NCI-H2107 treated with DMSO at 0.1 percent for 48 hours (cell line): ENCODE measurements around the gene PFDN2.

ENCODE experiments used
- DNase-seq: peaks from one replicate; lab custom pipeline; 2025; ENCODE audit not compliant: unreplicated experiment; lab: John Stamatoyannopoulos, UW

PFDN2 gene

DNA sequence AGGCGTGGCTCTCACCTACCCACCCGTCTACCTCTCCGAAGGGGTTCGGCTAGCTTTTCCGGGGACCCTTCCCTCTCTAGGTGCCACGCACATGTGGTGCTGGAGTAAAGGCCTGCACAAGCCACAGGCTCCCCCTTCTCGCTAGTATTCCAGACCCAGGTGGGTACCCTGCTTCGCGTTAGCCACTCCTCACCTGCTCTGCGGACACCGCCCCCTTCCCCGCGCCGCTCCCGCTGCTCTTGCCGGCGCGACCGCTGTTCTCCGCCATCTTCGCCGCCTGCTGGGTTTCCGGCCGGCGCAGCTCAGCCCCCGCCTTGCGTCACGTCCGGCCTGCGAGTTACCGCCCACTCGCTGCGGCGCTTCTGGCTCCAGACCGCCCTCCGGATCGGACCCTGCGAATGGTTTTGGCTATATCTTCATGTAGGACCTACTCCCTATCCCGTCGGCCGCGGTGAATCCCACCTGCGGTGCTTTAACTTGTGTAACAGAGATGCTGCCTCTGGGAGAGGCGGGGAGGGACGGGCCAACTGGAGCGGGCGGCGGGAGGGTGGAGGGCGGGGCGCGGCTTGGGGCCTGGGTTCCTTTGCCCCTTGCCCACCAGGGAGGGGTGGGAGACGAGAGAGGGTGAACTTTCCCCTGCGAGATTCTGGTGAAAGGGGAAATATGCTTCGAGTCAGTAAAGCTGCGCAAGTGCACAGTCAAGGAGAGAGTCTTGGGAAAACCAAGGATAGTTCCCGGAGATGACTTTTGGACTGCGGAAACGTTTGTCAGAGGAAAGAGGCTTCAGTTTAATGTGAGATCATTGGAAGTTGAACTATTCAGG lies at the start of gene PFDN2, which contains the start of gene NIT1:
TSS of gene PFDN2 (minus strand) at position 279 of the 823 bp plus-strand sequence. CDS start at position 268, 11 bp downstream.
TSS of gene NIT1 (plus strand) at position 347 of the 823 bp plus-strand sequence. CDS start at position 419, 72 bp downstream.
- DNase-seq: peak; percentile 82

GRCh38 chr1:161166669-161167548 lies 49.1 kb upstream of the PFDN2 start:
- DNase-seq: no peak

DNA sequence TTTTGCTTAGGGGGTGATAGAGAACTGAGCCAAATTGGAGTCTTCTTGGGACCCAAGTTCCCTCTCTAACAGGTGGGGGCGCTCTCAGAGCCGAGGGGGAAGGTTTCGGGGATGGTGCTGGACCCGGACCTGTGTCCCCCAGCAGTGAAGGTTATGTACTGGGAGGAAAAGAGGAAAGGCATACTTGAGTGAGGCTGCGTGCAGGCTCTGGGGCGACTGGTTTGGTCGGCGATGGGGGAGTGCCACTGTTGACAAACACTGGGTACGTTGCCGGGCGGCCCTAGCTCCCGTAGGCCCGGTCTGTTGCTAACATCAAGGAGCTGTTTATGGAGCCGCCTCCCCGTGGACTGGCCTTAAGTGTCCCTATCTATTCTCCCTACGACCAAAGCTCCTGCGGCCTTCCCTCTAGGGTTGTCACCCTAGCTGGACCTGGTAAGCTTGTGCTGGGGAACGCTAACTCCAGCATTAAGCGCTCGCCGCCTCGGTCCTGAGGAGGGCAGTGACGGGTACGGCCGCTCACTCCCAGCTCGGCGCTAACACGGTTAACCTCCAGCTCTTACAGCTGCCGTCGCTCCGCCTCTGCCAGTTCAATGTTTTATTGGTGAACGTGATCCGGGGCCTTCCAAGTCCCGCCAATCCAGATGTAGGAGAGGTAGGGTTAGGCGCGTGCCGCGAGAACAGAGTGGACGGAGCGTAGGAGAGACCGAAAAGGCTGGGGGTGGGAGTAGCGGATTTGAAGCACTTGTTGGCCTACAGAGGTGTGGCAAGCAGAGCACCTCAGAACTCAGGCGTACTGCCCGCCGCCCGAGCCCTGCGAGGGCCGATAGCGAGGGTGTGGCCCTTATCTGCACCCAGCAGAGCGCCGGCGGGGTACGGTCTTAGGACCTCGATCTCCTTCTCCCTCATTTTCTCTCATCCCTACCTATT lies 48.2 kb upstream of the PFDN2 start, which contains the start of gene PPOX:
TSS of gene PPOX (plus strand) at position 685 of the 927 bp plus-strand sequence. CDS start 422 bp downstream, outside the sequence.
- DNase-seq: peak; percentile 99

DNA sequence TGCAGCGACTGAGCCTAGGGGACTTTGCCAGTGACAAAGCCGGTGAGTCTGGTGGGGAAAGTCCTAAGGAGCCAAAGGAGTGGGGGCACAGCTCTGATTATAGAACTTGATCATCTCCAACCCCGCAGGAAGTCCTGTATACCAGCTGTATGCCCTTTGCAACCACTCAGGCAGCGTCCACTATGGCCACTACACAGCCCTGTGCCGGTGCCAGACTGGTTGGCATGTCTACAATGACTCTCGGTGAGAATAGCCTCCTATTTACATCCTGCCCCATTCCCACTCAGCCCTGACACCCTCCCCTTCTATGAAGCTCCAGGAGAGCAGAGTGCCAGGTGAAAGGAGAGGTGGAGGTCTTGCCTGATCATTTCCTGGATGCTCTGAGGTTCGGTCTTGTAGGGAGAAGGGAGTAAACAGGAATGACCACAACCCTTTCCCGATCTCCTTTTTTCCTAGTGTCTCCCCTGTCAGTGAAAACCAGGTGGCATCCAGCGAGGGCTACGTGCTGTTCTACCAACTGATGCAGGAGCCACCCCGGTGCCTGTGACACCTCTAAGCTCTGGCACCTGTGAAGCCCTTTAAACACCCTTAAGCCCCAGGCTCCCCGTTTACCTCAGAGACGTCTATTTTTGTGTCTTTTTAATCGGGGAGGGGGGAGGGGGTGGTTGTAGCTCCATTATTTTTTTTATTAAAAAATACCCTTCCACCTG lies 47.2 kb upstream of the PFDN2 start:
- no peak for DNase-seq

- no peak for DNase-seq
Measured at GRCh38 chr1:161163793-161164192, 46.0 kb upstream of the PFDN2 start.

DNA sequence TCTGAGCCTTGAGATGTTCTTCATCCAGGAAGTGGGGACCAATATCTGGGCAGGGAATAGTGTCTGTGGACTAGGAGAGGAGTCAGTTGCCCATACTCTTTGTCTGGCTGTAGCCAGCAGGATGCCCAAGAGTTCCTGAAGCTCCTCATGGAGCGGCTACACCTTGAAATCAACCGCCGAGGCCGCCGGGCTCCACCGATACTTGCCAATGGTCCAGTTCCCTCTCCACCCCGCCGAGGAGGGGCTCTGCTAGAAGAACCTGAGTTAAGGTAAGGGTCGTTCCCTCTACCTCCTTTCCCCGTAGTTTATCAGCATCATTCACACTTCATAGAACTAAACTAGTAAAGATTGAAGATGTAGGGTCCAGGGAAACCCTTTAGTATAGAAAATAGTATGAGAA lies 45.0 kb upstream of the PFDN2 start:
- no peak for DNase-seq

GRCh38 chr1:161162052-161162451 lies 44.2 kb upstream of the PFDN2 start:
- DNase-seq: no peak

DNA sequence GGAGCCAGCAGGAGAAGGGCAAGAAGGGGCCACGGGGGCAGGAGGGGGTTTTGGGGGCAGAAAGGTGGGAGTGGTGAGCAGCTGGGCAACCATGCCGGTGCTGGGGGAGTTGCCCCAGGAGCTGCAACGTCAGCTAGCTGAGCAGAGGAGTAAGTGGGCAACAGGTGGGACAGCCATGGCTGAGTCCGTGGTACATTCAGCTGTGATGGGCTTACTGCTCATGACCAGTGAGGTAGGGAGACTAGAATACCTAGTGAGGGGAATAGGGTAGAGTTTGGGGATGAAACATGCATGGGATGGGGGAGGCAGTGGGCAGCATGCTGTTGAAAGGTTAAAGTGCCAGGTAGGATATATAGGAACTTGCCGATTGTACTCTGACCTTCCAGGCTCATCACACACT lies 43.8 kb upstream of the PFDN2 start:
- no peak for DNase-seq

- DNase-seq: no peak
Measured at GRCh38 chr1:161160671-161161145, 42.9 kb upstream of the PFDN2 start.

DNA sequence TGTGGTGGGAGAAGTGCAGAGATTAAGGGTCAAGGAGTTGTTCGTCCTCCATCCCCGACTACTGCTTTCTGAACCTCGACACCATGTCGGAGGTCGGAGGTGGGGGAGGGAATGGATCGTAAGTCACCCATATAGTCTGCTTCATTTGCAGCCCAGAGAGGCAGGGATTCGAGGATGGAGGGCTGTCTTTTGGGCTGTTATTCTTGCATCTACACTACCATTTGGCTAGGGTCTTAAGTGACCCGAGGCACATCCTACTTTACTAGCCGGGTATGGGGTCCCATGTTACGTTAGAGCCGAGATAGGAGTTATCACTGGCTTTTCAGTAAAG lies 42.0 kb upstream of the PFDN2 start:
- DNase-seq: no peak

DNA sequence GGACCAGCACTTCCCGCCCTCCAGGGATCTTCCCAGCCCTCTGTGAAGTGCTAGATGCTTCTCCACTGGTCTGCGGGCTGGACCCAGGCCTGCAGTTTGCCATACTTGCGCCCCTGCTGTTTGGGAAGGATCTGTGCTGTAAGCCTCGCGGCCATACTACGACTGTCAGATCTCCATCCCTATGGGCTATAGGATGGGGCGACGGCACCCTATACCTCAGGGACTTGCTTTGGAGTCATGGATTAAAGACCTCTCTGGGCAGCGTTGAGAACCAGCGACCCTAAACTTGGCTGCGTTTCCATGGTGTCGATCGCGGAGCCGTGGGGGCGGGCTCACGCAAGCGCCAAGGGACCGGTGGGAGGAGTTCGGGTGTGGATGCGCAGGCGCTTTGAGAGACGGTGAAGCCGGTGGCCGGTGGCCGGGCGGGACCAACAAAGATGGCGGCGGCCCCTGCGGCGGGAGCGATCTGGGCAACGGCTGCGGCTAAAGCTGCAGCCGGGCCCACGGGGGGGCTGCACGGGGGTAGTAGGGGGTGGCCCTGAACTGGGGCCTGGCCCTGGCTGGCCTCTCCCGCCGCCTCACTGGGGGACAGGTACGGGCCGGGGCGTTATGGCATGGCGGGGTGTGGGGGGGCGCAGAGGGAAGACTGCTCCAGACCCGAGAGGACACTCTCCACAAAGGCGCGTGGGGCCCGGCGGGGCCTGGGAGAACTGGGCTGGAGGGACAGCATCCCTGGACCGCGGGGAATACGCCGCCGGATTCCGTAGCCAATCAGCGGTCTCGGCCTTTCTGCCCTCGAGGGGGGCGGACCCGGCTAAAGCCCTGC lies 41.5 kb upstream of the PFDN2 start, which contains the start of gene USP21:
TSS of gene USP21 (plus strand) at position 414 of the 826 bp plus-strand sequence. CDS start 1,141 bp downstream, outside the sequence.
- DNase-seq: peak; percentile 91

DNA sequence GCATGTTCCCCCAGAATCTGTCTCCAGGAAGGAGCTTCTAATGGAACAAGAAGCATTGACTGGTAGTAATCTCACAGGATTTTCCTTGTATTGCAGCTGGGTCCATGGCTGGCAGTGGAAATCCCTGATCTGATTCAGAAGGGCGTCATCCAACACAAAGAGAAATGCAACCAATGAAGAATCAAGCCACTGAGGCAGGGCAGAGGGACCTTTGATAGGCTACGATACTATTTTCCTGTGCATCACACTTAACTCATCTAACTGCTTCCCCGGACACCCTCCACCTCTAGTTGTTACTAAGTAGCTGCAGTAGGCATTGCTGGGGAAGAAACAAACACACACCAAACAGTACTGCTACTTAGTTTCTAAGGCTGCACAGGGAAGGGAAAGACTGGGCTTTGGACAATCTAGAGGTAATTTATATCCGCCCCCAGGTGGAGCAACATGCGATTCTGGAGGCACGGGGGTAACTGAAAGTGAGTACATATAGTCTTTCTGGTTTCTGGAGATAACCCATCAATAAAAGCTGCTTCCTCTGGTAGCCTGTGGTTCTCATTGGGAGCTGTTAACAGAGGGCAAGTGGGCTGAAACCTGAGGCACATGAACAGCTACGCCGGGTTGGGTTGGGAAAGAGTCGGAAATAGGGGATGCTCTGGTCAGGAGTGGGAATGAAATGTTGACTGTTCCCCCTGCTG lies 40.6 kb upstream of the PFDN2 start:
- no peak for DNase-seq

DNA sequence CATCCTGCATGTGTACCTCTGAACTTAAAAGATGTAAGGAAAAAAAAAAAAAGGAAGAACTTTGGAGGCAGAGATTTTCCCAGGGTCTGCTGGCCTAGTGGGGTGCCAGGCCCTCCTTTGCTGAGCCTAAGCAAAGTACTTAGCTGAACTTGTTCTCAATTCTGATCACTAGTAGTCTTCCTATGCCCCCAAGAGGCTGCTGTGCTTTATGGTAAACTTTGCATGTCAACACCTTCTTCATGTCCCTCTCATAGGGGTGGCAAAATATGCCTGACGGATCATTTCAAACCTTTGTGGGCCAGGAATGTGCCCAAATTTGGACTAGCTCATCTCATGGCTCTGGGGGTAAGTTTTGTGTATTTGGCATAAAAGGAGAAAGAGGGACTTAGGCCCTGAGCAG lies 40.0 kb upstream of the PFDN2 start:
- no peak for DNase-seq

- peak; percentile 90 for DNase-seq
Measured at GRCh38 chr1:161153682-161154337, 36.0 kb upstream of the PFDN2 start, which contains the start of gene UFC1. Gene UFC1, plus strand, starts transcription at chr1:161153978. Its CDS starts 20 bp downstream, at chr1:161153998.

GRCh38 chr1:161153176-161153575 lies 35.3 kb upstream of the PFDN2 start:
- no peak for DNase-seq

- no peak for DNase-seq
Measured at GRCh38 chr1:161145832-161146231, 28.0 kb upstream of the PFDN2 start.

DNA sequence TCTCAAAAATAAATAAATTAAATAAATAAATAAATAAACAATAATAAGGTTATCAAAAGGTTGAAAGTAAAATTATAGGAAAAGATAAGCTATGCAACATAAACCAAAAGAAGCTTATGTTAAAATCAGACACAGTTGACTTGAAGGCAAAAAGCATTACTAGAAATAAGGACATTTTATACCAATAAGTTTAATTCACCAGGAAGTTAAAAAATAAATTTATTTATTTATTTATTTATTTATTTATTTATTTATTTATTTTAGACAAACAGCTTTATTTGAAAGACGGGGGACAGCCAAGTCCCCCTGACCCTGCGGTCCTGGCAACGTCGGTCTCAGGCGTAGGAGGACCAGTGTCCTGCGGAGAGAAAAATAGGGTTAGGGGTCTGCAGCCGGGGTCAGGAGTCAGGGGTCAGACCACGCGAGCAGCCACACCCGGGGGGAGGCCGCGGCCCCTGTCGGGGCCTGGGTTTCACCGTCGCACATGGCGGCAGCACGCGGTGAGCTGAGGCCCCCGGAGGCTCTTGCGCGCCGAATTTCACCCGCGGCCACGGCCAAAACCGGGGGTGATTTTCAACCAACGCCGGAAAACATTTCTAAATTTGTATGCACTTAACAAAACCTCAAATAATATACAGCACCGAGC lies 23.0 kb upstream of the PFDN2 start:
- no peak for DNase-seq
